GM23248 (cell line): ENCODE measurements around the gene CRISPLD2. TPM values are rescaled to one million over a fixed set of nuclear protein-coding genes. Genes with fewer than 3 reads are reported as not detected.

Source experiments
- DNase-seq: peaks from one replicate; pipeline ENCODE4 v3.0.0-alpha.2; 2015
- H2AFZ ChIP-seq: fragments of 200-600 bp; sonication (generic); 2 replicates; pipeline ENCODE4 v1.6.1; 2016; ENCODE audit warnings: antibody characterized with exemption
- H3F3A ChIP-seq: fragments of 200-600 bp; sonication (generic); 2 replicates; pipeline ENCODE4 v1.6.1; 2016; ENCODE audit warnings: mild to moderate bottlenecking, antibody characterized with exemption, mixed run types; ENCODE audit not compliant: insufficient read depth
- H3K27ac ChIP-seq: fragments of 200-600 bp; sonication (generic); 2 replicates; pipeline ENCODE4 v1.5.1; 2016; ENCODE audit warnings: mild to moderate bottlenecking
- H3K27me3 ChIP-seq: fragments of 200-600 bp; sonication (generic); replicated peaks from 2 replicates; pipeline ENCODE4 v1.6.1; 2016; ENCODE audit warnings: mild to moderate bottlenecking; ENCODE audit not compliant: insufficient read depth
- H3K36me3 ChIP-seq: fragments of 200-600 bp; sonication (generic); 2 replicates; pipeline ENCODE4 v1.6.1; 2016; ENCODE audit warnings: low read depth, mild to moderate bottlenecking
- H3K4me1 ChIP-seq: fragments of 200-600 bp; sonication (generic); 2 replicates; pipeline ENCODE4 v1.6.1; 2016; ENCODE audit warnings: mild to moderate bottlenecking; ENCODE audit not compliant: insufficient read depth
- H3K4me2 ChIP-seq: fragments of 200-600 bp; sonication (generic); one replicate; pipeline ENCODE4 v1.6.1; 2016; ENCODE audit warnings: mild to moderate bottlenecking; ENCODE audit not compliant: unreplicated experiment
- H3K4me3 ChIP-seq: fragments of 200-600 bp; sonication (generic); 2 replicates; pipeline ENCODE4 v1.5.1; 2016; ENCODE audit warnings: mild to moderate bottlenecking
- H3K79me2 ChIP-seq: fragments of 200-600 bp; sonication (generic); 2 replicates; pipeline ENCODE4 v1.6.1; 2016; ENCODE audit warnings: mild to moderate bottlenecking; ENCODE audit not compliant: insufficient read depth
- H3K9ac ChIP-seq: fragments of 200-600 bp; sonication (generic); 2 replicates; pipeline ENCODE4 v1.6.1; 2016; ENCODE audit warnings: mild to moderate bottlenecking
- H3K9me2 ChIP-seq: fragments of 200-600 bp; sonication (generic); 2 replicates; pipeline ENCODE4 v1.6.1; 2016; ENCODE audit warnings: mixed run types, mild to moderate bottlenecking, moderate library complexity; ENCODE audit not compliant: insufficient read depth
- H3K9me3 ChIP-seq: fragments of 200-600 bp; sonication (generic); one replicate; pipeline ENCODE4 v1.6.1; 2017; ENCODE audit warnings: low read depth
- H4K20me1 ChIP-seq: fragments of 200-600 bp; sonication (generic); 2 replicates; pipeline ENCODE4 v1.6.0; 2016; ENCODE audit not compliant: insufficient read depth
- EZH2 ChIP-seq: fragments of 200-600 bp; sonication (generic); IDR thresholded peaks from 2 replicates; pipeline ENCODE4 v1.6.1; 2018; ENCODE audit warnings: antibody characterized with exemption, mild to moderate bottlenecking; ENCODE audit not compliant: insufficient read depth, poor library complexity, severe bottlenecking
- EZH2phosphoT487 ChIP-seq: fragments of 200-600 bp; sonication (generic); IDR thresholded peaks from 2 replicates; pipeline ENCODE4 v1.6.1; 2018; ENCODE audit warnings: antibody characterized with exemption, moderate library complexity, mild to moderate bottlenecking, low read depth; ENCODE audit not compliant: insufficient read depth
- WGBS, 2 experiments: methylation state at CpG; one replicate each; pipeline ENCODE4 v1.1.6; 2015 to 2017; ENCODE audit warnings: low lambda C conversion rate in 2 of 2, low coverage in 1 of 2; ENCODE audit errors: missing lambda C conversion rate in 2 of 2; 5-methylcytosine and 5-hydroxymethylcytosine counted together
- in situ Hi-C: fragments of 300-500 bp; cut with MboI; formaldehyde crosslinking; loops from 2 replicates; pipeline ENCODE4 v1.15.0; 2020
- polyA plus RNA-seq: library from polyadenylated mRNA; unstranded; fragments of >200 nt; fragmentation: Nextera tagmentation; extraction: Ambion mirVana; gene quantifications from 2 replicates; pipeline ENCODE4 v1.2.1, GENCODE V29; 2016
- total RNA-seq: library from RNA; depleted of rRNA; stranded (reverse); fragments of >200 nt; shearing (Covaris generic); gene quantifications from 2 replicates; pipeline ENCODE4 v1.2.3, GENCODE V29; 2014

CRISPLD2 gene
- total and polyA plus RNA-seq, 2 experiments from 2014 or later = 21.5 to 36.3 TPM

DNA sequence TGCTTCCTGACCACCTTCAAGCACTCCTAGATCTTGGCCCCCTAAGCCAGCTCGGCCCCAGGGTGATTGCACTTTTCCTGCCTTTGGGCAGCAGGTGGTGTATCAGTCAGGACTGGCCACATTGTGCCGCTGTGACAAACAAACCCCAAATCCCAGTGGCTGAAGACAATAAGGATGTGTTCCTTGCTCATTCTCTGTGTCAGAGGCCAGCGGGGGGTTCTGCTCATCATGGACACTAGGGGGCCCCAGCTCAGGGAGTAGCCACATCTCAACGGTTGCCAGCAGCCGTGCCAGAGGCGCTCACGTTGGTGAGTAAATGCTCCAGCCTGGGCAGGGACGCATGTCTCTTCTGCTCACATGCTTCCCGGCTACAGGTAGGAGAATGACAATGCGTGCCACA lies 131.1 kb downstream of the CRISPLD2 start:
- peak; percentile 55 for DNase-seq
- 73 to 88% methylated on average over 10 of the region's 10 CpGs for WGBS, 2 experiments
- H3K9me2 ChIP-seq = no peaks in the 10 kb centered on the region
- H3K27ac ChIP-seq = no peak overlapping the region
- H3K4me2 ChIP-seq = no peak overlapping the region
- H3K36me3 ChIP-seq = no peaks in the 10 kb centered on the region
- no peaks in the 10 kb centered on the region for H3K4me1 ChIP-seq
- in situ Hi-C loops = no loop called here
- H4K20me1 ChIP-seq = no peaks in the 10 kb centered on the region
- no peaks in the 10 kb centered on the region for H3K79me2 ChIP-seq
- no peak overlapping the region for H3K9ac ChIP-seq
- TF ChIP-seq EZH2phosphoT487 (no peak), EZH2 (no peak)
- H3K27me3 ChIP-seq = no peaks in the 10 kb centered on the region
- no peaks in the 10 kb centered on the region for H3F3A ChIP-seq
- no peak overlapping the region for H2AFZ ChIP-seq
- no peak overlapping the region for H3K4me3 ChIP-seq
- no peaks in the 10 kb centered on the region for H3K9me3 ChIP-seq

DNA sequence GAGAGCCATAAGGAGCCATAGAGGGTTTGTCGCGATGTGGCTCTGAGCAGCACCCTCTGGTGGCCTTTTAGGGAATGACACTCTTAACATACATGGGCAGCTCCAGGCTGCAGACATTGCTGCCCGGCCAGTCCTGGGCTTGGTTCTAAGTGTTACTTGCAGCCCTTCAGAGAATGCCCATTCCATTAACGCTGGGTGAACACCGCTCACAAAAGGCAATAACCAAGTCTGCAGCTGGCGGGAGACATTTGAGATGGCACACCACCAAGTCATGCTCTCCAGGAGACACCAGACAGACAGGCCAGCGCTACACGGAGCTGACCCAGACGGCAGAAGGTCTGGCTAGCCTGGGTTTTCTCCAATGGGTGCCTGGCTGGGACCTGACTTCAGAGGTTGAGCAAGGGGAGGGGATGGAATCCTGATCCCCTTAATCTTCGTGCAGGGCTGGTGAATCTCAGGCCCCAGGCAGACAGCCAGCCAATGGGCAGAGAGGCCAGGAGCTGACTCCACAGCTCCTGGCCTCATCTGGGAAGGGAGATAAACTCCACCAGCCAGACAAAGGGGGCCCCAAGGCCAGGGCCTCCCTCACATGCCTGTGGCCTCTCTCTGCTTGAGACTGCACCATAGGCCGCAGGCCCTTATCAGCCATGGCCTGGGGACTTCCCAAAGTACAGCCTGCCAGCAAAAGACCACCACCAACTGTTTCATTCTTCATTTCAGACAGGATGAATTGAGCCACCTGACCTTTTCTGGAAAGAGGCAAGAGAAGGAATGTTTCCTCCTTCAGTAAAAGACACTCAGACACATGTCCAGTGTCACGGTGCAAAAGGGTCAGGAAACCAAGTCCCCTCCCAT lies 132.8 kb downstream of the CRISPLD2 start:
- H3K4me1 ChIP-seq = no peaks in the 10 kb centered on the region
- H3K9ac ChIP-seq = no peak overlapping the region
- in situ Hi-C loops = no loop called here

GRCh38 chr16:84953190-84953746 lies 133.5 kb downstream of the CRISPLD2 start:
- Histone ChIP-seq H4K20me1 (no peaks in the 10 kb centered on the region), H3K9ac (no peak overlapping the region), H3K9me2 (no peaks in the 10 kb centered on the region), H3K9me3 (no peaks in the 10 kb centered on the region), H3K4me3 (no peak overlapping the region), H3F3A (no peaks in the 10 kb centered on the region), H3K36me3 (no peaks in the 10 kb centered on the region), H3K4me2 (no peak overlapping the region), H3K79me2 (no peaks in the 10 kb centered on the region), H3K27ac (no peak overlapping the region), H2AFZ (no peak overlapping the region), H3K27me3 (no peaks in the 10 kb centered on the region), H3K4me1 (no peaks in the 10 kb centered on the region)
- in situ Hi-C loops = no loop called here
- DNase-seq = no peak
- no peak for TF ChIP-seq EZH2
- no peak for TF ChIP-seq EZH2phosphoT487
- WGBS, 2 experiments = 77 to 80% methylated on average over 9 of the region's 9 CpGs

More for the DNA sequence above, 132.8 kb downstream of the CRISPLD2 start:
- Histone ChIP-seq H3K4me3 (no peak overlapping the region), H3K9me2 (no peaks in the 10 kb centered on the region), H3K4me2 (no peak overlapping the region), H2AFZ (0 out of 2 replicates have a peak overlapping the region, but pooled peaks have one; percentile 27), H3K79me2 (no peaks in the 10 kb centered on the region), H3F3A (no peaks in the 10 kb centered on the region), H3K27me3 (no peaks in the 10 kb centered on the region), H4K20me1 (no peaks in the 10 kb centered on the region), H3K36me3 (no peaks in the 10 kb centered on the region), H3K9me3 (no peaks in the 10 kb centered on the region), H3K27ac (no peak overlapping the region)
- 35 to 47% methylated on average over 10 to 12 of the region's 12 CpGs for WGBS, 2 experiments
- TF ChIP-seq EZH2phosphoT487 = no peak
- TF ChIP-seq EZH2 = no peak
- peak; percentile 83 for DNase-seq

GRCh38 chr16:84955427-84955826 lies 135.6 kb downstream of the CRISPLD2 start:
- Histone ChIP-seq H3K9ac (no peak overlapping the region), H3K9me2 (no peaks in the 10 kb centered on the region), H3K27ac (no peak overlapping the region), H2AFZ (no peak overlapping the region), H4K20me1 (no peaks in the 10 kb centered on the region), H3K27me3 (no peaks in the 10 kb centered on the region), H3K36me3 (no peaks in the 10 kb centered on the region), H3K79me2 (no peaks in the 10 kb centered on the region), H3K4me3 (no peak overlapping the region), H3K4me2 (no peak overlapping the region), H3F3A (no peaks in the 10 kb centered on the region), H3K4me1 (no peaks in the 10 kb centered on the region), H3K9me3 (no peaks in the 10 kb centered on the region)
- whole genome bisulfite sequencing, 2 experiments = 78 to 84% methylated on average over 6 of the region's 6 CpGs
- in situ Hi-C loops = no loop called here
- no peak for DNase-seq
- TF ChIP-seq EZH2phosphoT487 (no peak), EZH2 (no peak)
